OCI-LY1 (cell line): Measurements from ENCODE around the gene SPAG6.

Experiments
- H2AFZ ChIP-seq: fragments of 200-600 bp; sonication (generic), shearing (Covaris generic); 2 replicates; pipeline ENCODE4 v1.6.0; 2014; ENCODE audit warnings: antibody characterized with exemption, mild to moderate bottlenecking, low read length
- H3F3A ChIP-seq: fragments of 200-600 bp; sonication (generic), shearing (Covaris generic); 2 replicates; pipeline ENCODE4 v1.6.0; 2014; ENCODE audit warnings: mild to moderate bottlenecking, antibody characterized with exemption, low read length, moderate library complexity; ENCODE audit not compliant: insufficient read depth
- H3K27ac ChIP-seq: fragments of 200-600 bp; sonication (generic); 2 replicates; pipeline ENCODE4 v1.5.1; 2014; ENCODE audit warnings: low read length, mixed run types, mild to moderate bottlenecking, low read depth; ENCODE audit not compliant: poor library complexity, severe bottlenecking
- H3K27me3 ChIP-seq: fragments of 200-600 bp; sonication (generic); 2 replicates; pipeline ENCODE4 v1.6.0; 2014; ENCODE audit warnings: antibody characterized with exemption, mild to moderate bottlenecking, low read length, moderate library complexity; ENCODE audit not compliant: insufficient read depth
- H3K36me3 ChIP-seq: fragments of 200-600 bp; sonication (generic); 2 replicates; pipeline ENCODE4 v1.6.1; 2014; ENCODE audit warnings: mild to moderate bottlenecking, antibody characterized with exemption, low read length, moderate library complexity, mixed read lengths; ENCODE audit not compliant: insufficient read depth
- H3K4me1 ChIP-seq: fragments of 200-600 bp; sonication (generic); 2 replicates; pipeline ENCODE4 v1.5.1; 2014; ENCODE audit warnings: mild to moderate bottlenecking, low read length, moderate library complexity; ENCODE audit not compliant: insufficient read depth, severe bottlenecking
- H3K4me2 ChIP-seq: fragments of 200-600 bp; sonication (generic), shearing (Covaris generic); 2 replicates; pipeline ENCODE4 v1.6.1; 2014; ENCODE audit warnings: low read length
- H3K4me3 ChIP-seq: fragments of 200-600 bp; sonication (generic); 2 replicates; pipeline ENCODE4 v1.5.1; 2014; ENCODE audit warnings: low read length, low read depth, mild to moderate bottlenecking, mixed read lengths; ENCODE audit not compliant: poor library complexity, severe bottlenecking
- H3K79me2 ChIP-seq: fragments of 200-600 bp; shearing (Covaris generic); 2 replicates; pipeline ENCODE4 v1.6.1; 2016; ENCODE audit warnings: mixed run types, low read length, mixed read lengths; ENCODE audit not compliant: insufficient read depth
- H3K9ac ChIP-seq: fragments of 200-600 bp; sonication (generic), shearing (Covaris generic); 2 replicates; pipeline ENCODE4 v1.6.1; 2014; ENCODE audit warnings: mild to moderate bottlenecking, low read length, mixed read lengths
- H3K9me2 ChIP-seq: fragments of 200-600 bp; sonication (generic), shearing (Covaris generic); 2 replicates; pipeline ENCODE4 v1.6.1; 2014; ENCODE audit warnings: low read depth, mild to moderate bottlenecking, low read length, mixed read lengths
- H3K9me3 ChIP-seq: fragments of 200-600 bp; shearing (Covaris generic); 2 replicates; pipeline ENCODE4 v1.6.1; 2014; ENCODE audit warnings: low read length, mixed read lengths
- H4K20me1 ChIP-seq: fragments of 200-600 bp; sonication (generic), shearing (Covaris generic); 2 replicates; pipeline ENCODE4 v1.6.0; 2016; ENCODE audit warnings: mild to moderate bottlenecking, low read length; ENCODE audit not compliant: insufficient read depth
- EZH2 ChIP-seq: fragments of 200-600 bp; sonication (generic), shearing (Covaris generic); IDR thresholded peaks from 2 replicates; pipeline ENCODE4 v1.8.0; 2017; ENCODE audit warnings: borderline replicate concordance, mixed run types, mild to moderate bottlenecking, antibody characterized with exemption, low read length, moderate library complexity, mixed read lengths
- TF ChIP-seq, protein P1 (sequence below): fragments of 200-600 bp; sonication (generic), shearing (Covaris generic); IDR thresholded peaks from 2 replicates; pipeline ENCODE4 v1.5.1; 2017; ENCODE audit warnings: mild to moderate bottlenecking, antibody characterized with exemption, low read length, moderate library complexity, mixed read lengths

SPAG6 gene

DNA sequence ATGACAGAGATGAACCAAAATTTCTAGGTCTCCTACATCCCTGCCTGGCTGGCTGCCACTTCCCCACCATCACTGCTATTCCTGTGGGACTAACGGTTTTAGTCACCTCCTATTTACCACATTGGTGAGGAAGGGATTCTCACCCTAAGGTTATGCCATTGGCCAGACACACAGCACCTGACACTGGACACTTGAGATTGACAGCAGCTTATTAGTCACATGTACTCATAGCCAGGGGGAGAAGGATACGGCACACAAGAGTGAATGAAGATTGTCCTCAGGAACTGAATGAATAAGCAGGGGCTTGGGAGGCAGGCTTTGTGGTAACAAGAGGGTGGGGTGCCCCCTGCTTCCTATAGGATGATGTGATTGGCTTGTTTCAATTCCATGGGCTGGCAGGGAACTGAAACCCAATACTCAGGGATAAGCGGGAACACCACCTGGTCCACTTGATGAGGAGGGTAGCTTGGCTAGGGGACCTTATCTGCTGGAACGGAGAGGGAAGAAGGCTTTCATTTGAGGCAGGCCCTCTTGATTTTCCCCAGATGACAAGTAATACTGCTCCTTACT is 99.0 kb downstream of the SPAG6 start:
- Histone ChIP-seq H3K4me1 (no peaks in the 10 kb centered on the region), H3K4me2 (no peak overlapping the region), H3K4me3 (no peak overlapping the region), H3K27ac (no peak overlapping the region), H3K9me3 (no peaks in the 10 kb centered on the region), H3K9ac (no peak overlapping the region), H3K79me2 (no peaks in the 10 kb centered on the region), H3K9me2 (no peaks in the 10 kb centered on the region), H2AFZ (no peak overlapping the region), H3K27me3 (peaks cover 5% of the 10 kb centered on the region; the same call in 1 of the 2 replicates), H4K20me1 (no peaks in the 10 kb centered on the region), H3K36me3 (no peaks in the 10 kb centered on the region), H3F3A (no peaks in the 10 kb centered on the region)
- TF ChIP-seq EZH2, result no peak

DNA sequence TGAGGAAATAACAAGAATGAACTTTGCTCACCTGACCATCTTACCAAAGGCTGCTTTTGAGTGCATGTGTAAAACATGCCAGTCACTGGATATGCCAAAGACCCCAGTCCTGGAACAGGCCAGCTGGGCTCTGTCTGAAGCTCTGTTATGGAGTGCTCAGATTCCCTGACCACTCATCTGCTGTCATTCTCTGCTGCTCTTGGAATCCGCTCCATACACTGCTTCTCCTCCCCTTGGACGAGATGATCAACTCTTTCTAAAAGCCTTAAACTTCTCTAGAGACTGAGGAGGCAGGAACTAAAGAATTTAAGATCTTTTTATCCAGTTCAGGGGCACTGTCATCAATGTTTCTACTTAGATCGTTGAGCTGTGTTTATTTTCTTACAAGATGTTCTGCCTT is 100.2 kb downstream of the SPAG6 start:
- H3K4me3 ChIP-seq, result no peak overlapping the region
- no peak overlapping the region for H2AFZ ChIP-seq
- no peaks in the 10 kb centered on the region for H3K79me2 ChIP-seq
- no peak overlapping the region for H3K4me2 ChIP-seq
- H3K9me3 ChIP-seq, result no peaks in the 10 kb centered on the region
- H3K4me1 ChIP-seq, result no peaks in the 10 kb centered on the region
- no peaks in the 10 kb centered on the region for H3F3A ChIP-seq
- H4K20me1 ChIP-seq, result no peaks in the 10 kb centered on the region
- no peak for TF ChIP-seq EZH2
- TF ChIP-seq, protein P1, sequence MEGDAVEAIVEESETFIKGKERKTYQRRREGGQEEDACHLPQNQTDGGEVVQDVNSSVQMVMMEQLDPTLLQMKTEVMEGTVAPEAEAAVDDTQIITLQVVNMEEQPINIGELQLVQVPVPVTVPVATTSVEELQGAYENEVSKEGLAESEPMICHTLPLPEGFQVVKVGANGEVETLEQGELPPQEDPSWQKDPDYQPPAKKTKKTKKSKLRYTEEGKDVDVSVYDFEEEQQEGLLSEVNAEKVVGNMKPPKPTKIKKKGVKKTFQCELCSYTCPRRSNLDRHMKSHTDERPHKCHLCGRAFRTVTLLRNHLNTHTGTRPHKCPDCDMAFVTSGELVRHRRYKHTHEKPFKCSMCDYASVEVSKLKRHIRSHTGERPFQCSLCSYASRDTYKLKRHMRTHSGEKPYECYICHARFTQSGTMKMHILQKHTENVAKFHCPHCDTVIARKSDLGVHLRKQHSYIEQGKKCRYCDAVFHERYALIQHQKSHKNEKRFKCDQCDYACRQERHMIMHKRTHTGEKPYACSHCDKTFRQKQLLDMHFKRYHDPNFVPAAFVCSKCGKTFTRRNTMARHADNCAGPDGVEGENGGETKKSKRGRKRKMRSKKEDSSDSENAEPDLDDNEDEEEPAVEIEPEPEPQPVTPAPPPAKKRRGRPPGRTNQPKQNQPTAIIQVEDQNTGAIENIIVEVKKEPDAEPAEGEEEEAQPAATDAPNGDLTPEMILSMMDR, result no peak
- H3K27me3 ChIP-seq, result peaks cover 5% of the 10 kb centered on the region; the same call in 1 of the 2 replicates
- no peaks in the 10 kb centered on the region for H3K9me2 ChIP-seq
- H3K9ac ChIP-seq, result no peak overlapping the region
- H3K27ac ChIP-seq, result no peak overlapping the region
- no peaks in the 10 kb centered on the region for H3K36me3 ChIP-seq

DNA sequence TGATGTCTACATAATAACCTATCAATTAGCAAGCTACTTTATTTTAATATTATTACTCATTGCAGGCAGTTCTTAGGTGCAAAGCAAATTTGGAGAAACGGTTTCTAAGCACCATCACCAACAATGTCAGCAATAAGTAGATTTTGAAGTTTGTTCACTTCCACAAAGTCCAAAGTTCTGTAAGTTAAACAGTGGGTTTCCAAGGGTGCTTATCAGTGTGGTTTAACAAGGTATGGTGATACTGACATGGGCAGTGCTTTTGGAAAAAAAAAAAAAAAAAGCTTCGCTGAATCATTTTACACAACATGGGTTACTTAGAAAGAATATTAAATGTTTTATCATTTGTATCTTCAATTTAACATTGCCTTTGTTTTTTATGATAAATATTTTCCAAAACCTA is 101.8 kb downstream of the SPAG6 start:
- Histone ChIP-seq H3K36me3 (no peaks in the 10 kb centered on the region), H2AFZ (no peak overlapping the region), H4K20me1 (no peaks in the 10 kb centered on the region), H3K27me3 (peaks cover 5% of the 10 kb centered on the region; the same call in 1 of the 2 replicates), H3K79me2 (no peaks in the 10 kb centered on the region), H3K4me2 (no peak overlapping the region), H3K27ac (no peak overlapping the region), H3K4me3 (no peak overlapping the region), H3K9ac (no peak overlapping the region), H3K9me2 (no peaks in the 10 kb centered on the region), H3F3A (no peaks in the 10 kb centered on the region), H3K9me3 (no peaks in the 10 kb centered on the region), H3K4me1 (no peaks in the 10 kb centered on the region)
- TF ChIP-seq, protein P1, result no peak
- no peak for TF ChIP-seq EZH2

DNA sequence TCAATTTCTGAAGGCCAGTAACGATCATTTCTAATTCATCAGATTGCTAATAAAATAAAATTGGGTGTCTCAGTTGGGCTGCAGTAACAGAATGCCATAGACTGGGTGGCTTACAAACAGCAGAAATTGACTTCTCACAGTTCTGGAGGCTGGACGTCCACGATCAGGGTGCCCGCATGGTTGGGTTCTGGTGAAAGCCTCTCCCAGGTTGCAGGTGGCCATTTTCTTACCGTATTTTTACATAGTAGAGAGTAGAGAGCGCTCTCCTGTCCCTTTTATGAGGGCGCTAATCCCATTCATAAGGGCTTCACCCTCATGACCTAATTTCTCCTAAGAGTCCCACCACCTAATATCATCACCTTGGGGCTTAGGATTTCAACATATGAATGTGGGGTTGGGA is 106.0 kb downstream of the SPAG6 start:
- Histone ChIP-seq H3K27me3 (no peaks in the 10 kb centered on the region), H3K4me2 (no peak overlapping the region), H3K4me1 (no peaks in the 10 kb centered on the region), H3F3A (no peaks in the 10 kb centered on the region), H2AFZ (no peak overlapping the region), H3K27ac (no peak overlapping the region), H3K79me2 (no peaks in the 10 kb centered on the region), H3K4me3 (no peak overlapping the region), H4K20me1 (no peaks in the 10 kb centered on the region), H3K36me3 (no peaks in the 10 kb centered on the region), H3K9me3 (no peaks in the 10 kb centered on the region), H3K9ac (no peak overlapping the region), H3K9me2 (no peaks in the 10 kb centered on the region)
- no peak for TF ChIP-seq EZH2
- TF ChIP-seq, protein P1, result no peak
